GM12878 (cell line): ENCODE results near the gene PLXDC1. TPM values are rescaled to one million over a fixed set of nuclear protein-coding genes. Genes with fewer than 3 reads are reported as not detected.

Source experiments
- ATAC-seq: fragments of 200-7000 bp; cut with Tn5 transposase; 3 replicates; pipeline ENCODE4 v1.9.1; 2020; ENCODE audit warnings: mild to moderate bottlenecking, moderate library complexity
- BruUV-seq: library from RNA; stranded (reverse); fragments of 400-500 nt; replicated peaks from 2 replicates; lab custom pipeline; 2021; lab: Mats Ljungman, UMichigan
- CTCF ChIA-PET: fragments of 300-600 bp; sonication (Branson Sonifier 250); formaldehyde crosslinking; extraction: SDS; loops from one replicate; lab custom pipeline; 2021; ENCODE audit warnings: inconsistent platforms; lab: Yijun Ruan, JAX
- POLR2A ChIA-PET: fragments of 350-600 bp; formaldehyde crosslinking; extraction: SDS; loops from one replicate; lab custom pipeline; 2021; ENCODE audit warnings: inconsistent platforms; lab: Charles Lee
- RAD21 ChIA-PET: fragments of 300-600 bp; sonication (Branson Sonifier 250); formaldehyde crosslinking; loops from one replicate; lab custom pipeline; 2023; ENCODE audit warnings: antibody characterized with exemption; ENCODE audit not compliant: unreplicated experiment; lab: Charles Lee
- SMC1A ChIA-PET: fragments of 300-600 bp; sonication (Branson Sonifier 250); formaldehyde crosslinking; loops from one replicate; lab custom pipeline; 2023; ENCODE audit not compliant: unreplicated experiment, uncharacterized antibody; lab: Charles Lee
- DNase-seq: peaks from one replicate; pipeline ENCODE4 v3.0.0-alpha.2; 2011; ENCODE audit warnings: low read depth, low spot score
- FAIRE-seq: peaks from 3 replicates; lab custom pipeline; 2011; peaks lifted over from hg19 to GRCh38; lab: Jason Lieb, UNC
- H2AFZ ChIP-seq: 2 replicates; pipeline ENCODE4 v1.6.0; 2011; ENCODE audit warnings: low read depth, low read length, control low read depth; ENCODE audit not compliant: control insufficient read depth
- H3K27ac ChIP-seq: 2 replicates; pipeline ENCODE4 v1.5.1; 2011; ENCODE audit warnings: control low read depth; ENCODE audit not compliant: control insufficient read depth, insufficient read depth
- H3K27me3 ChIP-seq, 2 experiments: replicated peaks in 1 of 2; 2 replicates each; pipeline versions ENCODE4 v1.6.0 to v1.6.1; 2011; ENCODE audit warnings: low read length in 1 of 2; ENCODE audit not compliant: control insufficient read depth in 2 of 2, insufficient read depth in 2 of 2
- H3K36me3 ChIP-seq, 2 experiments: 2 replicates each; pipeline ENCODE4 v1.5.1; 2011; ENCODE audit warnings: low read length in 1 of 2; ENCODE audit not compliant: control insufficient read depth in 2 of 2, insufficient read depth in 2 of 2
- H3K4me1 ChIP-seq: 2 replicates; pipeline ENCODE4 v1.6.1; 2011; ENCODE audit warnings: mild to moderate bottlenecking, low read length, moderate library complexity, mixed read lengths; ENCODE audit not compliant: control insufficient read depth, insufficient read depth
- H3K4me2 ChIP-seq: 2 replicates; pipeline ENCODE4 v1.6.0; 2011; ENCODE audit warnings: control low read depth; ENCODE audit not compliant: control insufficient read depth, insufficient read depth
- H3K4me3 ChIP-seq: fragments of 200-600 bp; sonication (generic); 2 replicates; pipeline ENCODE4 v1.5.1; 2016
- H3K79me2 ChIP-seq: 2 replicates; pipeline ENCODE4 v1.6.0; 2011; ENCODE audit warnings: low read length; ENCODE audit not compliant: control insufficient read depth, insufficient read depth
- H3K9ac ChIP-seq: 2 replicates; pipeline ENCODE4 v1.8.0; 2011; ENCODE audit warnings: low read length, control low read depth, mixed read lengths; ENCODE audit not compliant: control insufficient read depth, insufficient read depth
- H3K9me3 ChIP-seq: replicated peaks from 3 replicates; pipeline ENCODE4 v1.5.1; 2011; ENCODE audit warnings: mild to moderate bottlenecking, low read length; ENCODE audit not compliant: control insufficient read depth, insufficient read depth
- H4K20me1 ChIP-seq: 2 replicates; pipeline ENCODE4 v1.6.0; 2011; ENCODE audit not compliant: control insufficient read depth, insufficient read depth
- CREB1 ChIP-seq: IDR thresholded peaks from 2 replicates; pipeline ENCODE4 v1.6.1; 2012; ENCODE audit warnings: low read depth, mild to moderate bottlenecking, inconsistent platforms
- EGR1 ChIP-seq, 2 experiments: IDR thresholded peaks; 1 replicate in 1 of 2; 2 replicates in 1 of 2; pipeline ENCODE4 v1.6.1; 2011 to 2012; ENCODE audit warnings: low read depth in 2 of 2, low read length in 2 of 2, borderline replicate concordance in 1 of 2, mild to moderate bottlenecking in 1 of 2, moderate library complexity in 1 of 2
- MTA2 ChIP-seq: fragments of 450-650 bp; IDR thresholded peaks from 2 replicates; pipeline ENCODE4 v1.6.1; 2016; ENCODE audit warnings: low read depth, mild to moderate bottlenecking, moderate library complexity
- WGBS: methylation state at CpG from one replicate; pipeline ENCODE4 v1.1.6; 2016; ENCODE audit warnings: low lambda C conversion rate; ENCODE audit not compliant: insufficient replicate concordance, insufficient coverage; ENCODE audit errors: missing lambda C conversion rate; 5-methylcytosine and 5-hydroxymethylcytosine counted together
- in situ Hi-C: fragments of 300-500 bp; cut with MboI; formaldehyde crosslinking; loops from 9 replicates; pipeline ENCODE4 v1.14.3; 2018; ENCODE audit warnings: mixed read lengths
- intact Hi-C: fragments of 100-400 bp; cut with micrococcal nuclease; formaldehyde crosslinking; loops from one replicate; pipeline ENCODE4 v1.14.2; 2022; ENCODE audit not compliant: unreplicated experiment
- polyA plus RNA-seq, 11 experiments: library from polyadenylated mRNA; depleted of rRNA in 4 of 11; unstranded in 6 of 11; stranded (reverse) in 5 of 11; fragments of >200 nt; fragmentation: Nextera tagmentation in 4 of 11; fragmentation: Illumina TruSeq in 1 of 11; extraction: Ambion mirVana in 4 of 11; extraction: Trizol in 1 of 11; gene quantifications; 1 replicate in 1 of 11; 2 replicates in 10 of 11; pipeline versions ENCODE4 v1.2.1 to v1.2.3, GENCODE V29; 2011 to 2016; ENCODE audit warnings: inconsistent platforms in 2 of 11, missing spikeins in 2 of 11, low read depth in 1 of 11
- total RNA-seq, 4 experiments: library from RNA; depleted of rRNA in 3 of 4; stranded (reverse); fragments of >200 nt in 3 of 4; fragmentation: Illumina TruSeq in 1 of 4; extraction: Trizol in 1 of 4; gene quantifications; 2 replicates each; pipeline versions ENCODE4 v1.2.1 to v1.2.3, GENCODE V29; 2013 to 2021
- TF ChIP-seq, protein P1 (sequence below): fragments of 450-650 bp; IDR thresholded peaks from 2 replicates; pipeline ENCODE4 v1.6.1; 2017; ENCODE audit warnings: borderline replicate concordance

The PLXDC1 gene
- total and polyA plus RNA-seq, 10 of the 15 experiments (the other 5 are each of a cell fraction or from before 2014, with no cell fraction given): 0.03 to 0.30 (median 0.22) TPM; not detected in 7

DNA sequence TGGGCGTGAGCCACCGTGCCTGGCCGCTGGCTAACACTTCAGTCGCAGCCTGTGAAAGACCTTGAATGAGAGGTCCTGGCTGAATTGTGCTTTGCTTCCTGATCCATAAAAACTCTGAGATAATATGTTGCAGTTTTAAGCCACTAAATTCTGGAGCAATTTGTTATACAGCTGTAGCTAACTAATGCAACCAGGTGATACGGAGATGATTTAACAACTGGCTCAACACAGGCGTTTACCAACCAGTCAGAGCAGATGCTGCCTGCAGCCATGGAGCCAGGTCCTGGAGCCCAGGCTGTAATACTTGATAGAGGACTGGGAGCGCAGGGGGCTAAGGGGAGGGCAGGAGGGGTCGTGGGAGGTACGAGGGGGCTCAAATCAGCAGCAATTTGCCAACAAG lies 50.9 kb downstream of the PLXDC1 start:
- no peaks in the 10 kb centered on the region for H3K36me3 ChIP-seq
- intact Hi-C loops: no loop called here
- no TSS peak for BruUV-seq
- H2AFZ ChIP-seq: no peak overlapping the region
- no peaks in the 10 kb centered on the region for H4K20me1 ChIP-seq
- FAIRE-seq: no peak
- 53% methylated on average over 9 of the region's 9 CpGs for WGBS
- POLR2A ChIA-PET: interaction anchor here (0.6 kb wide), 1 partner anchor 1549 kb away, joined by 3 read pairs; no protein-coding TSS in a partner anchor
- in situ Hi-C loops: no loop called here
- no peak for ATAC-seq
- H3K4me1 ChIP-seq: peaks cover 13% of the 10 kb centered on the region
- no peak overlapping the region for H3K27ac ChIP-seq
- CTCF ChIA-PET: interaction anchor here (0.9 to 1.3 kb wide), 3 partner anchors 53 to 116 kb away, joined by 3 to 5 read pairs (median 5); no protein-coding TSS in a partner anchor
- TF ChIP-seq EGR1 (IDR thresholded peaks at IDR 0.05; ENCODE audit: borderline replicate concordance in 1 of 2, low read depth in 2 of 2, low read length in 2 of 2) (no peak), MTA2 (no peak), CREB1 (no peak)
- TF ChIP-seq, protein P1, sequence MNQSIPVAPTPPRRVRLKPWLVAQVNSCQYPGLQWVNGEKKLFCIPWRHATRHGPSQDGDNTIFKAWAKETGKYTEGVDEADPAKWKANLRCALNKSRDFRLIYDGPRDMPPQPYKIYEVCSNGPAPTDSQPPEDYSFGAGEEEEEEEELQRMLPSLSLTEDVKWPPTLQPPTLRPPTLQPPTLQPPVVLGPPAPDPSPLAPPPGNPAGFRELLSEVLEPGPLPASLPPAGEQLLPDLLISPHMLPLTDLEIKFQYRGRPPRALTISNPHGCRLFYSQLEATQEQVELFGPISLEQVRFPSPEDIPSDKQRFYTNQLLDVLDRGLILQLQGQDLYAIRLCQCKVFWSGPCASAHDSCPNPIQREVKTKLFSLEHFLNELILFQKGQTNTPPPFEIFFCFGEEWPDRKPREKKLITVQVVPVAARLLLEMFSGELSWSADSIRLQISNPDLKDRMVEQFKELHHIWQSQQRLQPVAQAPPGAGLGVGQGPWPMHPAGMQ: no peak
- H3K4me3 ChIP-seq: no peak overlapping the region
- no peak for DNase-seq
- no peaks in the 10 kb centered on the region for H3K79me2 ChIP-seq
- no peak overlapping the region for H3K9ac ChIP-seq
- RAD21 ChIA-PET: interaction anchor here (0.6 to 1.6 kb wide), 2 partner anchors 144 to 612 kb away, joined by 3 read pairs; no protein-coding TSS in a partner anchor
- H3K27me3 ChIP-seq: peaks cover 0 to 4% of the 10 kb centered on the region in 2 experiments; a peak in 2 of 4 replicates
- H3K4me2 ChIP-seq: no peak overlapping the region
- H3K9me3 ChIP-seq: no peaks in the 10 kb centered on the region; the same call in 2 of the 3 replicates
- SMC1A ChIA-PET: no interaction called here
